Mammary epithelial cell (primary cell): ENCODE results near the gene C6orf89.

Experiments used
- EZH2 ChIP-seq: IDR thresholded peaks from 2 replicates; pipeline ENCODE4 v1.6.1; 2012; ENCODE audit warnings: low read length, inconsistent platforms, borderline replicate concordance
- TF ChIP-seq, protein P1 (sequence below), 2 donors: IDR thresholded peaks in 1 of 2; conservative IDR thresholded peaks in 1 of 2; 2 replicates each; pipeline ENCODE4 v1.5.1; 2011 to 2012; ENCODE audit warnings: inconsistent platforms in 2 of 2, low read length in 2 of 2, mild to moderate bottlenecking in 2 of 2, control low read depth in 1 of 2, low read depth in 1 of 2; ENCODE audit not compliant: insufficient read depth in 1 of 2; ENCODE audit errors: extremely low read depth in 1 of 2

DNA sequence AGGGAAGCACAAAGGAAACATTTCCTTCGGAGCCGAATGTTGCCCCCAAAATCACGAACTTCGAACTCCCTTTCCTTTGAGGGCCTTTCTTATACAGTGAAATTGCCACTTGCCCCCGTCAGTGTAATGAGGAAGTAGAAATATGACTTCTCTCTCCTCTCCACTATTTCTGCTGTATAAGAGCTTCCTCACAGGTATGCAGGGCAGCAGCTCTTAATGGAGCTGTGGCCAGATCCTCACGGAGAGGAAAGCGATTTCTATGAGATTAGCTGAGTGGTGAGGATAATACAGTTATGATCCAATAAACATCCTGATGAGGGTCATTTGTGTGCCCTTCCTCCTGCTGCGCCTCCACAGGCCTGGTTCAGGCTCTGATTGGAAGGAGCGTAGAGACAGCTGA lies 35.7 kb upstream of the C6orf89 start:
- TF ChIP-seq, protein P1, sequence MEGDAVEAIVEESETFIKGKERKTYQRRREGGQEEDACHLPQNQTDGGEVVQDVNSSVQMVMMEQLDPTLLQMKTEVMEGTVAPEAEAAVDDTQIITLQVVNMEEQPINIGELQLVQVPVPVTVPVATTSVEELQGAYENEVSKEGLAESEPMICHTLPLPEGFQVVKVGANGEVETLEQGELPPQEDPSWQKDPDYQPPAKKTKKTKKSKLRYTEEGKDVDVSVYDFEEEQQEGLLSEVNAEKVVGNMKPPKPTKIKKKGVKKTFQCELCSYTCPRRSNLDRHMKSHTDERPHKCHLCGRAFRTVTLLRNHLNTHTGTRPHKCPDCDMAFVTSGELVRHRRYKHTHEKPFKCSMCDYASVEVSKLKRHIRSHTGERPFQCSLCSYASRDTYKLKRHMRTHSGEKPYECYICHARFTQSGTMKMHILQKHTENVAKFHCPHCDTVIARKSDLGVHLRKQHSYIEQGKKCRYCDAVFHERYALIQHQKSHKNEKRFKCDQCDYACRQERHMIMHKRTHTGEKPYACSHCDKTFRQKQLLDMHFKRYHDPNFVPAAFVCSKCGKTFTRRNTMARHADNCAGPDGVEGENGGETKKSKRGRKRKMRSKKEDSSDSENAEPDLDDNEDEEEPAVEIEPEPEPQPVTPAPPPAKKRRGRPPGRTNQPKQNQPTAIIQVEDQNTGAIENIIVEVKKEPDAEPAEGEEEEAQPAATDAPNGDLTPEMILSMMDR (conservative IDR thresholded peaks at IDR 0.05 in 1 of 2, IDR thresholded peaks at IDR 0.05 in 1 of 2; ENCODE audit: extremely low read depth in 1 of 2, insufficient read depth in 1 of 2, low read depth in 1 of 2, low read length in 2 of 2) = no peak
- TF ChIP-seq EZH2 = no peak
